ENCODE measurements around the gene RAD9B.
"Not testable (repeated sequence)": the region's sequence is repeated elsewhere in the genome, so short reads cannot be mapped to it uniquely, and the experiment has no call there.

Gene RAD9B

DNA sequence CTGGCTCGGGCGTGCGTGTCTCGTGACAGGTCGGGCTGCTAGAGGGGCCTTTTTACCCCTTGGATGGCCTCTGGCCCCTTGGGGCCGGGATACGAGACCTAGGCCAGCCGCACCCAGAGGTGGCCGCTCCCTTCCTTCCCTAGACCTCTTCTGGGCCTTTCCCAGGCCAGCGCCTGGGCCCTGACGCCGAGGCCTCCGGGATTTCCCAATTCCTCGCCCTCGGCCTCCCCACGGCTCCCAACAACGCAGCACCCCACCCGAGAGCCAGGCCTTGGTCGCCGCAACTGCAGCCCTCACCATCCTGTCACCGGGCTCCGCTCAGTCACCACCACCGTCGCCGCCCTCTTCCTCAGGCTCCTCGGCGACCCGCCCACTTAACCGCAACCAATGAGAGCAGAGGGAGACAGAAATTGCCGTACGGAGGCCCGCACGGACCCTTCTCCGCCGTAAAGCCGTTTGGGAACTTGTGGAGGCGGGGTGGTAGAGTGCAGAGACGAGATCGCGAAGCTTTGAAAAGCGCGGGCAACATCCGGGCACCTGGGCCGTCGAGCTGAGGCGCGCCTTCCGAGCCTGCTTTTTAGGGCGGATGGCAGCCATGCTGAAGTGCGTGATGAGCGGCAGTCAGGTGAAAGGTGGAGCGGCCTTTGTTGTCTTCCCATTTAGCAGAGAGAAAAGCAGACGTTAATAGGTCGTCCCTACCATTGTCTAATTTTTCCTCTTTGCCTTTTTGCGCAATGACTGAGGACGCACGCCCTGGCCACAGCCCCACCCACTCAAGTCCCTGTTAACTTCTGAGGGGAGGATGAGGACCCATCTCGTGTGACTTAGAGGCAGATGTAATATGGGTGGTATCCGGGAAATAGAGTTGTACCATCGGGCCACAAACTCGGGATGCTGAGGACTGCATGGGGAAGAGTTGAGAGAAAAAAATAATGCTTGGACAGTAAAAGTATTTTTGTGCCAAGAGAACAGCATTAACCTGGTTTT, at the start of gene RAD9B, which contains the start of gene VPS29:
RAD9B (plus strand) TSS at position 580 of the 987 bp plus-strand sequence; CDS start at position 587, 7 bp downstream.
VPS29 (minus strand) TSS at position 360 of the 987 bp plus-strand sequence; CDS start at position 300, 60 bp downstream.
- DNase-seq (ENCODE audit: low read depth in 2 of 2): peak; percentile 93 to 95

DNA sequence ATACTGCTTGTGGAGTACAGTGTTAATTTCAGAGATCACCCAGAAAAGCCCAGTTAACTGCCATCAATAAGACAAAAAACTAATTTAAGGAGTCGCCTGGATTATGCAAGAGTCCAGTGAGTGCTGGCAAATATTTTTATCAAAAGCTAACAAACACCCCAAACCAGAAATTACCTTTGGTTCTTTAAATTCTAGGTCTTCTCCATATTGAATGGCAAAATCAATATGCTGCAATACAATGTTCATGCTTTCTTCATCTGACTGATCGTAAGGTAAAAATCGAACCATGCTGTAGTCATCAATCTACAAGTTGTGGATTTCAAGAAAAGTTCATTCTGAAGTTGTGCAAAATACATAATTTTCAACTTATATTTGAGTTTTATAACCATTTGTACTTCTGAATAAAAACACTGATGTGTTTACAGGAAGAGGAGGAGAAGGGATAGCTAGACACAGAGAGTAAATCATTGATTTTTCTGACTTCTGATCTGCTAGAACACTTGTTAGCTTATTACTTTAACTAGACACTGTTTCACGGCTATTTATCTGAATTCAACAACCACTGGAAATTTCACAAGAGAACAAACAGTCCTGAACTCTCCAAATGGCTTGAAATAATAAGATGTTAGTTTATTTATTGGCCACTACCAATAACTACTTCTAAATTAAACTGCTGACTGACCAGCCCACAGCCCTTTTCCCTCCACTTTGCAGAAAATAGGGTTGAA, 48.4 kb upstream of the RAD9B start:
- DNase-seq (ENCODE audit: low read depth in 2 of 2): no peak

DNA sequence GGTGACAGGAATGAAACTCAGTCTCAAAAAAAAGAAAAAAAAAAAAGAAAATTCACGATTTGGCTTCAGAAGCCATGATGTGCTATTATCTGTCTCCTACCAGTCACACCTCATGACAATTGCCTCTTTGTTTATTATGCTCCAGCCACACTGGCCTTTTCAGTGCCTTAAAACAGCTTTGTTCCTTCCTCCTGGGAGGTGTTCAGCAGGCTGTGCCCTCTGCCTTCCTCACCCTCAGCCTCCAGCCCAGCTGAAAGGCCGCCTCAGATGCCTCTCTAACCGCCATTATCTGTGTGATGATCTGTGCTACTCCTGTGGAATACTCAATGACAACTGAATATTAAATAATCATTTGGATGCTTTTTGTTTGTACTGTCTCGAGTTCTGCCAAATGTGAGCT, 43.4 kb upstream of the RAD9B start:
- no peak for DNase-seq (ENCODE audit: low read depth in 2 of 2)

DNA sequence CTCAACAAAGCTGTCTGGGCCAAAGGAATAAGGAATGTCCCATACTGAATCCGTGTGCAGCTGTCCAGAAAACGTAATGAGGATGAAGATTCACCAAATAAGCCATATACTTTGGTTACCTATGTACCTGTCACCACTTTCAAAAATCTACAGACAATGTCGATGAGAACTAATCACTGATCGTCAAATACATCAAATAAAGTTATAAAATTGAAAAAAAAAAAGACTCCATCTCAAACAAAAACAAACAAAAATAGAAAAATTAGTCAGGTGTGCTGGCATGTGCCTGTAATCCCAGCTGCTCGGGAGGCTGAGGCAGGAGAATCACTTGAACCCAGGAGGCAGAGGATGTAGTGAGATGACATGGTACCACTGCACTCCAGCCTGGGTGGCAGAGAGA, 40.9 kb upstream of the RAD9B start:
- not testable (repeated sequence) for DNase-seq (ENCODE audit: low read depth in 2 of 2)

DNA sequence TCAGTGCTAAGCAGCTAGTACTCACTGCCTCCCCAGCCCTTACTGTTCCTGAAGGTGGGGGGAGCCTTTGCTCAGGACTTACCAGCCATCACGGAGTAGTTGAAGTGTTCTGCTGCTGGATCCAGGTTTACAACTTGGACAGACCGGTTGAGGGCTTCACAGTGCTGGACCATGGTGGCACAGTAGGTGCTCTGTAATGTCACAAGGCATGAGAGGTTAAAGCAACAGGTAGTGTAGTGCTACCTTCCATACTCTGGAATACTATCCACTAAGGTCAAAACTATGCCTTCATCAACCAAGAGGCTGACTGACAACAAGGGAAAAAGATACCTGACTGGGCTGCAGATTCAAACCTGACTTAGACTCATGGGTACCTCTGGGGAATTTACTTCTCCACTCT, 37.1 kb upstream of the RAD9B start:
- DNase-seq (ENCODE audit: low read depth in 2 of 2): no peak

DNA sequence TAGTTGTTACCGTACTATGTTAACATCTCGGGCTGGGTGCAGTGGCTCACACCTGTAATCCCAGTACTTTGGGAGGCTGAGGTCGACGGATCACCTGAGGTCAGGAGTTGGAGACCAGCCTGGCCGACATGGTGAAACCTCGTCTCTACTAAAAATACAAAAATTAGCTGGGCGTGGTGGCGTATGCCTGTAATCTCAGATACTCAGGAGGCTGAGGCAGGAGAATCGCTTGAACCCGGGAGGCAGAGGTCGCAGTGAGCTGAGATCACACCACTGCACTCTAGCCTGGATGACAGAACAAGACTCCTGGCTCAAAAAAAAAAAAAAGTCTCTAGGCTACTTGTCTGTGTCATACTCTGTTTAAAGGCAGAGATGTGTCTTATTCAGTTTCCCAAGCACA, 36.4 kb upstream of the RAD9B start:
- not testable (repeated sequence) for DNase-seq (ENCODE audit: low read depth in 2 of 2)

DNA sequence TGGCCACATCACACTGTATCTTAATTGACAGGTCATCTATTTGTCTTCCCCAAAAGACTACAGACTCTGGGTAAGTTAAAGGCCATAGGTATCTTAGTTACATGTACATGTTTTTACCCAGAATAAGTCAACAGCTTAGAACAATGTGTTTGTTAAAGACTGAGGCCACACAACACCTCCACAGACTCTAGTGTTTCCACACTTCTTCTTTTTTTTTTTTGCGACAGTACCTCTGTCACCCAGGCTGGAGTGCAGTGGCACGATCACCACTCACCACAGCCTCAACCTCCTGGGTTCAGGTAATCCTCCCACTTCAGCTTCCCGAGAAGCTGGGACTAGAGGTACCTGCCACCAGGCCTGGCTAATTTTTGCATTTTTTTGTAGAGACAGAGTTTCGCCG, 35.3 kb upstream of the RAD9B start:
- no peak for DNase-seq (ENCODE audit: low read depth in 2 of 2)

DNA sequence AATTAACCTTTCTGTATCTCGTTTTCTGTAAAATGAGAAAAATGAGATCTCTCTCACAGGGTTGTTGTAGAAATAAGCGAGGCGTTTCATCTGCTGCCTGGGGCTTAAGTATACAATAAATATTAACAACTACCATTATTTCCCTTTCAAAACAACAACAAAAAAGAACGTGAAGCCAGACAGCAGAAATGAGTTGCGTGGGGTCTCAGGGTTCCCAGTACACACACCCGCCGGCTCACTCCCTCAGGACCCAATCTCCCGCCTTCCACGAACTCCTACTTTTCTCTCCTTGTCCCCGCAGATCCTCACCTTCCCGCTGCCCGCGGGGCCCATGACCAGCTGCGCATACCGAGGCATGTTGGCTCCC, 34.3 kb upstream of the RAD9B start:
- DNase-seq (ENCODE audit: low read depth in 2 of 2): no peak

DNA sequence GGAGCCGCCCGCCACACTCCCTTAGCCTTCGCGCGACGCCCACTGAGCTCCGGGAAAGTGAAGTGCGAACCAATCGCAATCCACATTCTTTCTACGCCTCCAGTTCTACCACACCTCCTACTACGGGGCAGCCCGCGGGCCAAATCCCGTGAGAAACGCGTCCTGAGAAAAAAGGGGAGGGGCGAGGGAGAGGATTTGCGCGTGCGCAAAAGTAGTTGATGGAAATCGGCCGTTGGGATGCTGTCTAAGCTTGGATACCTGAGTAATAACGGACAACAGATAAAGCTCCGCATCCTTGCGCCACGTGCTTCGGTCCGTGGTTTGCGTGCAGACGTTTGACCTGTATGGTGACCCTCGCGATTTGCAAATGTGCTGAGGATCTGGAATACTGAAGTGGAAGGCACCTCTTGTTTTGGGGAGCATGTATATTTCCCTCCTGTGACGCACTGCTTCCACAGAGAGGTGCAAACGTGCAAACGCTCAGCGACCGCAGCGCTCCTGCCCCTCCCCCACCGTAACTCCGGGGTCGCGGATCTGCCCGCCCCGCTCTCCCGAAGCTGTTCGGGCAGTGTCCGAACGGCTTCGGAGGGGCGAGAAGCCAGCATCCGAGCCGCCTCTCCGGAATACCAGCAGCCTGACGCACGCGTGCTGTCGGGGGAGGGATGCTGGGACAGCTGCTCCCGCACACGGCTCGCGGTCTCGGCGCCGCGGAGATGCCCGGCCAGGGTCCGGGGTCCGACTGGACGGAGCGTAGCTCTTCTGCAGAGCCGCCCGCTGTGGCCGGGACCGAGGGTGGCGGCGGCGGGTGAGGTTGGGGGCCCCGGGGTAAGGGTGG, 33.7 kb upstream of the RAD9B start, which contains the start of the genes FAM216A and GPN3:
FAM216A (plus strand) TSS at position 632 of the 835 bp plus-strand sequence; CDS start at position 663, 31 bp downstream.
GPN3 (minus strand) TSS at position 44 of the 835 bp plus-strand sequence. CDS start 54 bp downstream, outside the sequence.
- DNase-seq (ENCODE audit: low read depth in 2 of 2): peak; percentile 96 to 97

DNA sequence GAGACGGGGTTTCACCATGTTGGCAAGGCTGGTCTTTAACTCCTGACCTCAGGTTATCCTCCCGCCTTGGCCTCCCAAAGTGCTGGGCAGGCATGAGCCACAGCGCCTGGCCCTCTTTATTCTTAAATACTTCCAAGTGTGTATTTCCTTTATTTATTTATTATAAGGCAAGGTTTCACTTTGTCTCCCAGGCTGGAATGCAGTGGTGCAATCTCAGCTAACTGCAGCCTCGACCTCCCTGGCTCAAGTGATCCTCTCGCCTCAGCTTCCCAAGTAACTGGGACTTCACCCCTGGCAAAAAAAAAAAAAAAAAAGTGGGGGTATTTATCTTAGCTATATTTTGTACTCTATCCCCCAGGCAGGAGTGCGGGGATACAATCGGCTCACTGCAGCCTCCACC, 26.7 kb upstream of the RAD9B start:
- DNase-seq (ENCODE audit: low read depth in 2 of 2): no peak

DNA sequence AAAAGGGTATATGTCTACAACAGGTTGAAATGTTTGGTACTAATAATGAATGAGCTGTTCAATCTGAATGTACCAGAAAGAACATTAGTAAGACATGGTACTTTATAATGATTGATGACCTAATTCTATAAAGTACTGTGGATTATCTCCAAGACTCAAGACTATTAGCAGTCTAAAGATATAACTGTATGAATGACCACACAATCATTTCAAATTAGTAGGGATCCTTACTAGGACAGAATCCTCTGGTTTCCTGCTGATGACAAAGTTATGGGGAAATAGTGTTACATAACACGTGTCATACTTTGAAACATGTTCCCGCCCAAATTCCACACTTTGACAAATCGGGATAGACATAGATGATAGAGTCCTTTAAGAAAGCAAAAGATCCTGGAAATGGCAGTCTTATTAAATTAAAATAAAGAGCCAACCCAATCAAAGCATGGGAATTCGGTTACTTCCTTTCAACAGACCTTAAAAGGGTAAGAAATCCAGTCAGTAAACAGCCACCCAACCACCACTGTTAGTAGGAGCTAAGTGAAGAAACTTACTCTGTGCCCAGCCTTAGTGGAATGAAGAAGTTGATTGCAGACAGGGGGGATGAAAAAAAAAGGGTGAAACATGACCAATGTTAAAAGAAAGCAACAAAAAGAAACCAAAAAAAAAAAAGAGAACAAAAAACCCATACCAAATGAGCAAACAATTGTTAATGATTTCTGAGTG, 3.0 kb upstream of the RAD9B start:
- no peak for DNase-seq (ENCODE audit: low read depth in 2 of 2)

DNA sequence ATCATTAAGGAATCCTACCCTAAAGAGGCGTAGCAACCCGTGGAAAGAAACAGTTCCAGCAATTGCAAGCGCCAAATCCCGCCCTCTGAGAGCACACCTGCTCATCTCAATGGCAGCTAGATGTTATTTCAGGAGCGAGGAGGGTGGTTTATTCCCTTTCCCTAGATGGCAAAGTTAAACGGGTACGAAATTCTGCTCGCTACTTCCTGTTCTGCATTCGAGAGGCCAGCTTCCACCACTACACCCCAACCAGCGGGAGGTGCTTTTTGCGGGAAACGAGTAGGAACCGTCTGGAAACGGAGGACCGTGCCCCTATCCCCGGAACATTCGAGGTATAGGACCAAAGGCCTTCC, 756 bp upstream of the RAD9B start:
- no peak for DNase-seq (ENCODE audit: low read depth in 2 of 2)

DNA sequence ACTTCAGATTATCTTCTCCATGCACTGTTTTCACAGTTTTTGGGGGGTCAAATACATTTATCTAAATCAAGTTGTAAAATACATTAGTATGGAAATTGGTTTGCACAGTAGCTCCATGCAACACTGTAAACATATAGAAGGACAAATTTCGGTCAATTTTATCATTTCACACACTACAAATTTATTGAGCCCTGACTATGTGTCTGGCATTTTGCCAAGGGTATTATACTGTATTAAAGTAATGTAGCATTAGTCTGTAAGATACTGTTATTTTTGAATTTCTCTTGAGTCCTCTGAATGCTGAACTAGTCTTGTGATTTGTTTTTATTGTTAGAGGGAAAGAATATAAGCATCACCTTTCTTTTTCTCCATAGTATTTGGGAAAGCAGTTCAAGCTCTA, 1.3 kb downstream of the RAD9B start:
- no peak for DNase-seq (ENCODE audit: low read depth in 2 of 2)

DNA sequence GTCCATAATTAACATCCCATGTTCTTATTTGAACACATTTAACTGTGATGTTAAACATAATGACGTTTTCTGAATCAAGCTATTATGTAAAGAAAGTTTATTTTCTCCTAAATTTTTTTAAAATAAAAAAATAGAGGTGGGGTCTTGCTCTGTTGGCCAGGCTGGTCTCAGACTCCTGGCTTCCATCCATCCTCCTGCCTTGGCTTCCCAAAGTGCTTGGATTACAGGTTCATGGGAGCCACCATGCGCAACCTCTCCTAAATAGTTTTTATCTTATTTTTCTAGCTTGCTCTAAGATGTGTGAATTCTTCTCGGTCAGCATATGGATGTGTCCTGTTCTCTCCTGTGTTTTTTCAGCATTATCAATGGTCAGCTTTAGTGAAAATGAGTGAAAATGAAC, 3.2 kb downstream of the RAD9B start:
- no peak for DNase-seq (ENCODE audit: low read depth in 2 of 2)

DNA sequence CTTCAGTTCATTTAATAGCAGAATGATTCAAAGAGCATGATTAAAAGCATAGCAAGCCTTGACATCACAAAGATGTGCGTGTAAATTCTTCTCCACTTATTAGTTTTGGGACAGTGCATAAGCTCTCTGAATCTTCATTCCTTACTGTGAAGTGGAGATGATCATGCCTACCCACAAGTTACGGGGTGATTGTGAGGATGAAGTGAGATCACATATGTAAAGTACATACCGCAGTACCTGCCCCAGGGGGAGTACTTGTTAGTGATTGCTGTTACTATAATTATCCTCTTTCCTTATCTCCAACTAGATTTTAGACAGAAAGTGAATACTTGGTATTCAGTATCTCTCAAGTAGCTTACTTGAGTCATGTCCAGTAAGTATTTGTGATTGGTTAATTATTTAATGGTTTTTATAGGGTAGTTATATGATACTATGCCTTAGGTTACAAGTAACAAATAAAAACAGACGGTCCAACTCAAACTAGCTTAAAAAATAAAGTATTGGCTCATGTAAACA, 6.0 kb downstream of the RAD9B start:
- no peak for DNase-seq (ENCODE audit: low read depth in 2 of 2)

DNA sequence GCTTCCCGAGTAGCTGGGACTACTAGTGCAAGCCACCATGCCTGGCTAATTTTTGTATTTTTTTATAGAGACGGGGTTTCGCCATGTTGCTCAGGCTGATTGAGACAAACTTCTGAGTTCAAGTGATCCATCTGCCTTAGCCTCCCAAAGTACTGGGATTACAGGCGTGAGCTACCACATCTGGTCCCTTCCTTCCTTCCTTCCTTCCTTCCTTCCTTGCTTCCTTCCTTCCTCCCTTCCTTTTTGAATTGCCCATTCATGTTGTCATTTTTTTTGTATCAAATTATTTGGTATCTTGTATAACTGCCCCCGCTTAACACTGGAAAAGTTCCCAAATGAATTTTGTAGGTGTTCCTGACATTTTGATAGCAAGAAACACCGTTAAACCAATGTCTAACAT, 11.7 kb downstream of the RAD9B start:
- DNase-seq (ENCODE audit: low read depth in 2 of 2): no peak

DNA sequence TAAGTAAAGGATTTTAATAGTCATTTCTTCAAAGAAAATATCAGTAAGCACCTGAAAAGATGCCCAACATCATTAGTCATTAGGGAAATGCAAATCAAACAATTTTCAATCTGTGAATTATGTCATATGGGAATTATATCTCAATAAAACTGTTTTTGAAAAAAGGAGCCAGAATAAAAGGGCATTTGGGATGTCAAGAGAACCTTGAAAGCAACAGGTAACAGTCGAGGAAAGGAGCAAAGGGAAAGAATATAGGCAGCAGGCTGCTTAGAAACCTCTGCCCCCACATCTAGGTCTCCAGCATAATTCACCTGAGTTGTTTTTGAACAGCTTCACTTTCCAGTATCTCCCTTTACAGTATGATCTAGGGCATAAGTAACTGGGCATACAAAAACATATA, 12.2 kb downstream of the RAD9B start:
- no peak for DNase-seq (ENCODE audit: low read depth in 2 of 2)

DNA sequence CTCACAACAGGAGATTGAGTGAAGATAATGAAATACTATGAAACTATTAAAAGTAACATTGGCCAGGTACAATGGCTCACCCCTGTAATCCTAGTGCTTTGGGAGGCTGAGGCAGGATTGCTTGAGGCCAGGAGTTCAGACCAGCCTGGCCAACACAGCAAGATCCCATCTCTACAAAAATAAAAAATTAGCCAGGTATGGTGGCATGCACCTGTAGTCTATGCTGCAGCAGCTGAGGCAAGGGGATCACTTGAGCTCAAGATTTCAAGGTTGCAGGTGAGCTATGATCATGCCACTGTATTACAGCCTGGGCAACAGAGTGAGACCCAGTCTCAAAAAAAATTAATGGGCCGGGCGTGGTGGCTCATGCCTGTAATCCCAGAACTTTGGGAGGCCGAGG, 14.9 kb downstream of the RAD9B start:
- DNase-seq (ENCODE audit: low read depth in 2 of 2): no peak

DNA sequence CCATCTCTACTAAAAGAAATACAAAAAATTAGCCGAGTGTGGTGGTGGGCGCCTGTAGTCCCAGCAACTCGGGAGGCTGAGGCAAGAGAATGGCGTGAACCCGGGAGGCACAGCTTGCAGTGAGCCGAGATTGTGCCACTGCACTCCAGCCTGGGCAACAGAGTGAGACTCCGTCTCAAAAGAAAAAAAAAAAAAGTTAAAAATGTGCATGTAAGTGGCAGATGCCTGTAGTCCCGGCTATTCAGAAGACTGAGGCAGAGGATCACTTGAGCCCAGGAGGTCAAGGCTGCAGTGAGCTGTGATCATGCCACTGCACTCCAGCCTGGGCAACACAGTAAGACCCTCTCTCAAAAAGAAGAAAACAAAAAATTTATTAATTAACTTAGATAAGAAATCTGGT, 15.9 kb downstream of the RAD9B start:
- DNase-seq (ENCODE audit: low read depth in 2 of 2): not testable (repeated sequence)

DNA sequence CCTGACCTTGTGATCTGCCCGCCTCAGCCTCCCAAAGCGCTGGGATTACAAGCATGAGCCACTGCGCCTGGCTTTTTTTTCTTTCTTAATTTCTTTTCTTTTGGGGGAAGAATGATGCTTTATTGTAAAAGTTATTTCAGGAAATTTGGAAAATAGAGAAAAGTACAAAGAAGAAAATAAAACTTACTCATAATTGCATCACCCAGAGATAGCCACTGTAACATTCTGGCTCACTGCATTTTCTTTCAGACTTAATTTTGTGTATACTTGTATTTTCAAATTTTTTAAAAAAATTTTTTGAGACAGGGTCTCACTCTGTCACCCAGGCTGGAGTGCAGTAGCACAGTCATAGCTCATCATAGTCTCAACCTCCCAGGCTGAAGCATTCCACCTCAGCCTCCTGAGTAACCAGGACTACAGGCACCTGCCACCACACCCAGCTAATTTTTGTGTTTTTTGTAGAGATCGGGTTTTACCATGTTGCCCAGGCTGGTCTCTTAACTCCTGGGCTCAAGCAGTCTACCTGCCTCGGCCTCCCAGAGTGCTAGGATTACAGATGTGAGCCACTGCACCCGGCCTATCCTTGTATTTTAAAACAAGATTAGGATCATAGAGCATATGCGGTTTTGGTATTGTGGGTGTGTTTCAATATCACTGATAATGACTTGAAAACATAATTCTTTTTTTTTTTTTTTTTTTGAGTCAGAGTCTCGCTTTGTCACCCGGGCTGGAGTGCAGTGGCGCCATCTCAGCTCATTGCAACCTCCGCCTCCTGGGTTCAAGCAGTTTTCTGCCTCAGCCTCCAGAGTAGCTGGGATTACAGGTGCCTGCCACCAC, 19.0 kb downstream of the RAD9B start:
- DNase-seq (ENCODE audit: low read depth in 2 of 2): not testable (repeated sequence)

All from fibroblast of skin of left biceps (primary cell).